ENCODE results near the gene MORN5.

Gene MORN5

GRCh38 chr9:122239722-122240121 is 80.0 kb downstream of the MORN5 start:
- no peak for DNase-seq

GRCh38 chr9:122244349-122244748 is 84.6 kb downstream of the MORN5 start:
- no peak for DNase-seq

GRCh38 chr9:122246666-122247065 is 87.0 kb downstream of the MORN5 start:
- DNase-seq, result no peak

DNA sequence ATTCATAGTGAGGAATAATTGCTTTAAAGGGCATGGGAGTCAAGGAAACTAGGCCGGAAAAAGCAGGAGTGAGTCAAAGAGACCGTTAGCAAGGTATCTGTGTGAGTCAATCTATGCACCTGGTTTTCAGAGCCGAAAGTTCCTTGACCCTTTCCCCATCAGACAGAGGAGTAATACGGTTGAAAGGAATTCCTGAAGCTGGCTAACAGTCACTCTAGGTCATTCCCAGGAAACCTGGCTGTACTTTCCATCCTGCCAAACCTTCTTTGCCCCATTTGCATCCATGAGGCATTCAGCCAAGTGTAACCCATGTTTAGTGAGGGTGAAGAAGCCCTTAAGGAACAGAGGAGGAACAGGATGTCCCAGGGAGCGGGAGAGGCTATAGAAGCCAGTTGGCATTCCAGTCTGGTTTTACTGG is 88.7 kb downstream of the MORN5 start:
- DNase-seq, result no peak
